ENCODE measurements around the gene LFNG. TPM values are rescaled to one million over a fixed set of nuclear protein-coding genes. Genes with fewer than 3 reads are reported as not detected.
A peak's percentile ranks its signal among the peaks of the same experiment; 100 is the strongest.

Gene LFNG
- total RNA-seq, 1 donor from 2014 or later = 58.0 TPM

- Histone ChIP-seq H2AFZ (replicated peaks) (no peak overlapping the region), H3K4me2 (no peak overlapping the region), H3K4me3 (no peak overlapping the region), H3K79me2 (ENCODE audit: low read depth) (peaks cover 51% of the 10 kb centered on the region), H3K27ac (no peak overlapping the region), H3K4me1 (peaks cover 9% of the 10 kb centered on the region), H3K27me3 (no peaks in the 10 kb centered on the region), H3F3A (ENCODE audit: low read depth) (peaks cover 26% of the 10 kb centered on the region), H3K36me3 (peaks cover 3% of the 10 kb centered on the region), H3K9ac (no peak overlapping the region), H3K9me3 (ENCODE audit: low read depth) (no peaks in the 10 kb centered on the region), H4K20me1 (ENCODE audit: low read depth) (peaks cover 31% of the 10 kb centered on the region)
- Mint-ChIP-seq H3K36me3 (peaks cover 28% of the 10 kb centered on the region), H3K27ac (no peak overlapping the region), H3K9me3 (no peaks in the 10 kb centered on the region), H3K27me3 (ENCODE audit: insufficient read depth, low read depth) (no peaks in the 10 kb centered on the region), H3K4me1 (peaks cover 17% of the 10 kb centered on the region), H3K4me3 (no peak overlapping the region)
- TF ChIP-seq EZH2 (IDR thresholded peaks at IDR 0.05) (no peak), EZH2phosphoT487 (IDR thresholded peaks at IDR 0.05) (no peak), CTCF (IDR thresholded peaks at IDR 0.05) (no peak)
- DNase-seq (ENCODE audit: low spot score) = no peak
Observed at GRCh38 chr7:2551418-2551817, 31.8 kb downstream of the LFNG start.

GRCh38 chr7:2553108-2553507, 33.5 kb downstream of the LFNG start:
- H4K20me1 ChIP-seq (ENCODE audit: low read depth) = peaks cover 31% of the 10 kb centered on the region
- Mint-ChIP-seq H3K9me3 (no peaks in the 10 kb centered on the region), H3K27me3 (ENCODE audit: insufficient read depth, low read depth) (peaks cover 6% of the 10 kb centered on the region), H3K36me3 (peaks cover 21% of the 10 kb centered on the region), H3K27ac (no peak overlapping the region), H3K4me1 (peaks cover 21% of the 10 kb centered on the region), H3K4me3 (peak overlapping the region; percentile 91)
- H3K27ac ChIP-seq = no peak overlapping the region
- no peak overlapping the region for H2AFZ ChIP-seq (replicated peaks)
- no peak overlapping the region for H3K4me2 ChIP-seq
- no peak for TF ChIP-seq EZH2 (IDR thresholded peaks at IDR 0.05)
- no peak for TF ChIP-seq CTCF (IDR thresholded peaks at IDR 0.05)
- TF ChIP-seq EZH2phosphoT487 (IDR thresholded peaks at IDR 0.05) = no peak
- peaks cover 51% of the 10 kb centered on the region for H3K79me2 ChIP-seq (ENCODE audit: low read depth)
- no peak overlapping the region for H3K4me3 ChIP-seq
- no peaks in the 10 kb centered on the region for H3K27me3 ChIP-seq
- no peak for DNase-seq (ENCODE audit: low spot score)
- peaks cover 39% of the 10 kb centered on the region for H3F3A ChIP-seq (ENCODE audit: low read depth)
- peaks cover 9% of the 10 kb centered on the region for H3K4me1 ChIP-seq
- no peaks in the 10 kb centered on the region for H3K9me3 ChIP-seq (ENCODE audit: low read depth)
- H3K9ac ChIP-seq = no peak overlapping the region
- peaks cover under 1% of the 10 kb centered on the region for H3K36me3 ChIP-seq

- no peaks in the 10 kb centered on the region for H3K36me3 ChIP-seq
- Mint-ChIP-seq H3K9me3 (no peaks in the 10 kb centered on the region), H3K36me3 (peaks cover 19% of the 10 kb centered on the region), H3K27ac (peak overlapping the region; percentile 33), H3K27me3 (ENCODE audit: insufficient read depth, low read depth) (peaks cover 6% of the 10 kb centered on the region), H3K4me1 (peaks cover 24% of the 10 kb centered on the region), H3K4me3 (peak overlapping the region; percentile 91)
- peaks cover 51% of the 10 kb centered on the region for H3K79me2 ChIP-seq (ENCODE audit: low read depth)
- H3K4me2 ChIP-seq = peak overlapping the region; percentile 94
- no peak for DNase-seq (ENCODE audit: low spot score)
- no peak overlapping the region for H3K27ac ChIP-seq
- no peaks in the 10 kb centered on the region for H3K9me3 ChIP-seq (ENCODE audit: low read depth)
- H3K4me3 ChIP-seq = peak overlapping the region; percentile 93
- H3K4me1 ChIP-seq = peaks cover 9% of the 10 kb centered on the region
- no peak overlapping the region for H2AFZ ChIP-seq (replicated peaks)
- TF ChIP-seq CTCF (IDR thresholded peaks at IDR 0.05) = no peak
- no peak for TF ChIP-seq EZH2phosphoT487 (IDR thresholded peaks at IDR 0.05)
- no peak for TF ChIP-seq EZH2 (IDR thresholded peaks at IDR 0.05)
- H4K20me1 ChIP-seq (ENCODE audit: low read depth) = peaks cover 27% of the 10 kb centered on the region
- peak overlapping the region; percentile 97 for H3K9ac ChIP-seq
- no peaks in the 10 kb centered on the region for H3K27me3 ChIP-seq
- H3F3A ChIP-seq (ENCODE audit: low read depth) = peaks cover 43% of the 10 kb centered on the region
Observed at GRCh38 chr7:2553831-2554581, 34.4 kb downstream of the LFNG start.

Measured in neural progenitor cell (in vitro differentiated cells).